GM10248 (cell line): ENCODE measurements around the gene ANXA10.

Experiments
- CTCF ChIA-PET: fragments of 300-600 bp; sonication (Branson Sonifier 250); formaldehyde crosslinking; extraction: SDS; loops from one replicate; lab custom pipeline; 2021; ENCODE audit warnings: antibody characterized with exemption; lab: Yijun Ruan, JAX
- POLR2A ChIA-PET: fragments of 350-650 bp; sonication (Branson Sonifier 250); formaldehyde crosslinking; extraction: SDS; loops from one replicate; lab custom pipeline; 2020; ENCODE audit warnings: antibody characterized with exemption; lab: Yijun Ruan, JAX
- DNase-seq: peaks from one replicate; pipeline ENCODE4 v3.0.0; 2012; ENCODE audit errors: extremely low spot score
- TF ChIP-seq, protein P1 (sequence below): IDR thresholded peaks from 2 replicates; pipeline ENCODE4 v1.5.1; 2012; ENCODE audit warnings: mild to moderate bottlenecking, low read depth; ENCODE audit errors: extremely low read depth, missing control alignments, control extremely low read depth

The ANXA10 gene, protein sequence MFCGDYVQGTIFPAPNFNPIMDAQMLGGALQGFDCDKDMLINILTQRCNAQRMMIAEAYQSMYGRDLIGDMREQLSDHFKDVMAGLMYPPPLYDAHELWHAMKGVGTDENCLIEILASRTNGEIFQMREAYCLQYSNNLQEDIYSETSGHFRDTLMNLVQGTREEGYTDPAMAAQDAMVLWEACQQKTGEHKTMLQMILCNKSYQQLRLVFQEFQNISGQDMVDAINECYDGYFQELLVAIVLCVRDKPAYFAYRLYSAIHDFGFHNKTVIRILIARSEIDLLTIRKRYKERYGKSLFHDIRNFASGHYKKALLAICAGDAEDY

DNA sequence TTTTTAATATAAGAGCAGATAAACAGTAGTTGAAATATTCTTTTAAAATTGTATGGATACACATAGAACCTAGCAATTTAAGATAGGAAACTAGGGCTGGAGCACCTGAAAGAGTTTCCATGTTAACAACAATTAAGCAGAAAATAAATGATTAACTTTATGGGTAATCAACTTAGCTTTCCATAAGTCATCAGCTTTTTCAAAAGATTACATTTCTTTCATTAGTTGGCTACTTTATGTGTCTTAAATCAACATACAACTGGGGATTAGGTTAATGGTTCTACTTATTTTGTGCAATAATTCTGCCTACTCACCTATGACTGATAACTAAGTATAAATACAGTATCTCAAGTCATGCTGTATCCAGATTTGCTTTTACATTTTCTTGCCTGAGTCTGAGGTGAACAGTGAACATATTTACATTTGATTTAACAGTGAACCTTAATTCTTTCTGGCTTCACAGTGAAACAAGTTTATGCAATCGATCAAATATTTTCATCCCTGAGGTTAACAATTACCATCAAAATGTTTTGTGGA, at the start of gene ANXA10:
ANXA10 (plus strand) TSS at position 362 of the 537 bp plus-strand sequence; CDS start at position 526, 164 bp downstream.
- POLR2A ChIA-PET: no interaction called here

DNA sequence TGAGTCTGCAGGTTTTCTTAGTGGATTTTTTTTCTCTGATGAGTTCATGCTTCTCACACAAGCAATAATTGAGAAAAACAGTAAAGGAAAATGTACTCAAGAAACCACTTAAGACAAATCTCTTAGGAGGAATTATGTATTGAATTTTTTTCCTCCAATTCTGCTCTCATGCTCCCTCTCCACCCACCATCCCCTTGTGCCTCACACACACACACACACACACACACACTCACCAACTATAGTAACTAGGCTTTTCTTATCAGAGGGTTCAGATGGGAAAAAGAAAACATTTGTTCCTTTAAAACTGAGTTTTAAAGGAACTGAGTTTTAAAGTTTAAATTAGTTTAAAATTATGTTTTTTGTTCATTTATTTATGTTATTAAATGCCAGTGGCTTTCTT, 47.0 kb upstream of the ANXA10 start:
- DNase-seq: no peak
- TF ChIP-seq, protein P1, sequence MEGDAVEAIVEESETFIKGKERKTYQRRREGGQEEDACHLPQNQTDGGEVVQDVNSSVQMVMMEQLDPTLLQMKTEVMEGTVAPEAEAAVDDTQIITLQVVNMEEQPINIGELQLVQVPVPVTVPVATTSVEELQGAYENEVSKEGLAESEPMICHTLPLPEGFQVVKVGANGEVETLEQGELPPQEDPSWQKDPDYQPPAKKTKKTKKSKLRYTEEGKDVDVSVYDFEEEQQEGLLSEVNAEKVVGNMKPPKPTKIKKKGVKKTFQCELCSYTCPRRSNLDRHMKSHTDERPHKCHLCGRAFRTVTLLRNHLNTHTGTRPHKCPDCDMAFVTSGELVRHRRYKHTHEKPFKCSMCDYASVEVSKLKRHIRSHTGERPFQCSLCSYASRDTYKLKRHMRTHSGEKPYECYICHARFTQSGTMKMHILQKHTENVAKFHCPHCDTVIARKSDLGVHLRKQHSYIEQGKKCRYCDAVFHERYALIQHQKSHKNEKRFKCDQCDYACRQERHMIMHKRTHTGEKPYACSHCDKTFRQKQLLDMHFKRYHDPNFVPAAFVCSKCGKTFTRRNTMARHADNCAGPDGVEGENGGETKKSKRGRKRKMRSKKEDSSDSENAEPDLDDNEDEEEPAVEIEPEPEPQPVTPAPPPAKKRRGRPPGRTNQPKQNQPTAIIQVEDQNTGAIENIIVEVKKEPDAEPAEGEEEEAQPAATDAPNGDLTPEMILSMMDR: no peak
- ChIA-PET POLR2A (no interaction called here), CTCF (interaction anchor here (1.0 kb wide), 1 partner anchor 17 kb away, joined by 3 read pairs; no protein-coding TSS in a partner anchor)

More for the DNA sequence above, at the start of gene ANXA10:
- DNase-seq: no peak
- CTCF ChIA-PET: no interaction called here
- TF ChIP-seq, protein P1: no peak

DNA sequence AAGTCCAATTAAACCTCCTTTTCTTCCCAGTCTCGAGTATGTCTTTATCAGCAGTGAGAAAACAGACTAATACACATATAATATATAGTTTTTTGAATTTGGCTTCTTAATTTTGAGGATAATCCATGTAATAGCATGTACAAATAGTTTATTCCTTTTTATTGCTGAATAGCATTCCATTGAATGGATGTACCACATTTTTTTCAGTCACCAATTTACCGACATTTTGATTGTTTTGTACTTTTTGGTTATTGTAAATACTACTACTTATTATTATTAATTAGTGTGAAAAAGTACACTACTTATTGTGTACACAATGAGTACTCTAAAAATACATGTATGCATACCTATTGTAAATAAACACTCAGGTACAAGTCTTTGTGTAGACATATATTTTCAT, 42.3 kb upstream of the ANXA10 start:
- TF ChIP-seq, protein P1: no peak
- no peak for DNase-seq
- ChIA-PET CTCF (no interaction called here), POLR2A (no interaction called here)

DNA sequence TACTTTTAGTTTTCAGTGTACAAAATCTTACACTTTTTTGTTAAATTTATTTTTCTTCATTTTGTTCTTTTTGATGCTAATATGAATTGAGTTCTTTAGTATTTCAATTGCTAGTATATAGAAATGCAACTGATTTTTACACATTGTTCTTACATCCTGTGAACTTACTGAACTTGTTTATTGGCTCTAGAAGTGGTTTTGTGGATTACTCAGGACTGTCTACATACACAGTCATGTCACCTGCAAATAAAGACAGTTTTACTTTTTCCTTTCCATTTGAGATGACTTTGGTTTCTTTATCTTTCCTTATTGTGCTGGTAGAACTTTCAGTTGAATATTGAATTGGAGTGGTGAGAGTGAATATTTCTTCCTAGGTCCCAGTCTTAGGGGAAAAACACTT, 40.8 kb upstream of the ANXA10 start:
- POLR2A ChIA-PET: no interaction called here
- TF ChIP-seq, protein P1: no peak
- DNase-seq: no peak
- CTCF ChIA-PET: no interaction called here

DNA sequence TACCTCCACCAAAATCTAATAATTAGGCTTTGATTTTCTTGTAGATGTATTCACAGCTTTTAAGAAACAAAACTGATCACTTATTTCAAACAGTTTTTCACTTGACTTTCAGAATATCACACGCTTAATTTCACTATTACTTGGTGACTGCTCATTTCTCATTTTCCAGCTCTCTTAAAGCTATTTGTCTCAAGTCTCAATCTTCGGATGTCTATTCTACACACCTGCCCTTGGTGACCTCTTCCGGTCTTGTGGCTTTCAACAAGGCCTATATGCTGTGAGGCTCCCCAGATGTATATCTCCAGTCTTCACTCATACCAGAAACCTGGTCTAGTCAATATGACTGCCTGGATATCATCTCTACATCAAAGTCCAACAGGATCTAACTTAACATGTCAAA, 34.9 kb upstream of the ANXA10 start:
- CTCF ChIA-PET: interaction anchor here (1.1 kb wide), 1 partner anchor 9 kb away, joined by 6 read pairs; no protein-coding TSS in a partner anchor
- DNase-seq: peak; percentile 6
- POLR2A ChIA-PET: no interaction called here
- TF ChIP-seq, protein P1: no peak

DNA sequence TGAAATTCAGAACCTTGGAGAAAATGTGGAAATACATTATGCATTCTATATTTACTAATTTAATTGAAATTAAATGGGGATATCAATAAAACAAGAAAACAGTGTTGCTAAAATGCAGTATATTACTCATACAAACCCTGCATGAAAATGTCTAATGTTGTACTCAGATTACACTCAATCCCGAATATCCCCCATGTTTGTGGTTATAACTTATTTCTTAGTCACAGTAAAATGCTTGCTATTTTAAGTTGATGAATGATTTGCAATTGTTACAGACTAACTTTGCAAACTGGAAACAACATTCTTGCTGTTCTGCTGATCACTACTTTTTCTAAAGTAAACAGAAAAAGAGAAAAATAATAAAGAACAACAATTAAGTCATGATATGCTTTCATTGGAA, 33.1 kb upstream of the ANXA10 start:
- TF ChIP-seq, protein P1: no peak
- POLR2A ChIA-PET: no interaction called here
- no peak for DNase-seq
- CTCF ChIA-PET: interaction anchor here (0.8 kb wide), 1 partner anchor 78 kb away, joined by 3 read pairs; no protein-coding TSS in a partner anchor
